SH-SY5Y (cell line): ENCODE data around the gene NFIL3.

Experiments
- GATA2 ChIP-seq: IDR thresholded peaks from 2 replicates; pipeline ENCODE4 v1.6.1; 2011; ENCODE audit warnings: mild to moderate bottlenecking, low read depth, low read length
- GATA3 ChIP-seq: IDR thresholded peaks from 2 replicates; pipeline ENCODE4 v1.6.1; 2011; ENCODE audit warnings: low read depth, mild to moderate bottlenecking, low read length, moderate library complexity

DNA sequence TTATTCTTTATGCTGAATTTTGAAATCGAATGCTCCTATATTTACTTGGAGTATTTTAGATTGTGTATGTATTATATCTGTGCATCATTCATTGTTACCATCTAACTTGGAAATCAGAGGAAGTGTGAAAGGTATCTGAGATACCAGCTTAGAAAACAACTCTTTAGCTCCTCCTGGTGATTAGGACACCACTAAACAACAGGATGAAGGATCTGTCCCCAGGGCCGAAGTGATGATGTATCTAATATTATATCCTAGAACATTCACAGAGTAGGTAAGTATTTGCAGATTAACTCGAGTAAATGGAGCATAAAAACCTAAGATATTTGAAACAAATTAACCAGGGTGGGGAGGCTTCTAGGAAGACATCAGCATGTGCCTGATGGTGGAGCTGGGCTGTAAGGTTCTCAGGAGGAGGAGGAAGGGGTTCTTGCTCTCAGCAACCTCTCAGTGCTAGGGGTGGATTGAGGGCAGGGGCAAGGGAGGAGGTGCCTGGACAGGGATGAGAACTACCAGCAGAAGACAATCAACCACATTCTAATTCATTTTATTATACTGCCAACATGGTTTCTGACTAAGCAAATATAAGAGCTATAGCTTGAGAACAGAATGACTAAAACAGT, 2.6 kb upstream of the NFIL3 start:
- TF ChIP-seq GATA2: no peak
- TF ChIP-seq GATA3: no peak
